GM18511 (cell line): Measurements from ENCODE around the gene PTPRN2.

Experiments
- ATAC-seq: cut with Tn5 transposase; IDR thresholded peaks from one replicate; pipeline ENCODE4 v1.9.1; 2021; ENCODE audit warnings: mild to moderate bottlenecking, moderate library complexity; ENCODE audit not compliant: unreplicated experiment

PTPRN2 gene

DNA sequence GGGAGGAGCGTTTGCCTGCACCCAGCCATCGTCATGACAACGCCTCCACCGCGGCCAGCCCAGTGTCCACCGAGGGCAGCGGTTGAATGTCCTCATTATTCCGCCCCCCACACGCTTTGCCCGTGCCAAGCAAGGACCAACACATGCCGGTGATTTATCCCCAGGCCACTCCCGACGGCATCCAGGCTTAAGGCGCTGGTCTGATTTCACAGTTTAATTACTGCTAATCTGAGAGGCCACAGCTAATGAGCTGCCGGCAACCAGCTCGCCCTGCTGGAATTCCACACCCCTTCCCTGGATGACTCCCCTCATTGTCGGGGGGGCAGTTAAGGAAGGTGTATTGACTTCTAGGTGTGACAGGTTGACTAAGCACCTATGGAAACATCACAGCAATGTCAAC is 818.5 kb downstream of the PTPRN2 start:
- no peak for ATAC-seq

DNA sequence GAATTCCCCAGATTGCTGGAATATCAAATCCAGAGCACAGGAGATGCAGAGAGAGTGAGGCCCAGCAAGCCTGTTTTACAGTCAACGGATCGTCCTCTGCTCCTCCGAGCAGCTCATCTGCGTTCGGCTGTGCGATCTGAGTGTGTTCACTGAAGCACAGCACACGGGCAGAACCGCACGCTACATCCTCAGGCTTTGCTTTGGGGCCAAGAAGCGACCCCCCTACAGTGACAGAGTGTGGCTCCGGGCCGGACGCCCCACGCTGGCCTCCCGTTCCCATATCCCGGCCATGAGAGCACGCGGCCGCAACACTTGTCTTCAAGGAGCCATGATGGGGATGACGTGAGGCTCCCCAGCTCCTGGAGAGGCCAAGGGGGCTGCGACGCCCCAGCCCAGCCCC is 819.4 kb downstream of the PTPRN2 start:
- ATAC-seq = no peak

DNA sequence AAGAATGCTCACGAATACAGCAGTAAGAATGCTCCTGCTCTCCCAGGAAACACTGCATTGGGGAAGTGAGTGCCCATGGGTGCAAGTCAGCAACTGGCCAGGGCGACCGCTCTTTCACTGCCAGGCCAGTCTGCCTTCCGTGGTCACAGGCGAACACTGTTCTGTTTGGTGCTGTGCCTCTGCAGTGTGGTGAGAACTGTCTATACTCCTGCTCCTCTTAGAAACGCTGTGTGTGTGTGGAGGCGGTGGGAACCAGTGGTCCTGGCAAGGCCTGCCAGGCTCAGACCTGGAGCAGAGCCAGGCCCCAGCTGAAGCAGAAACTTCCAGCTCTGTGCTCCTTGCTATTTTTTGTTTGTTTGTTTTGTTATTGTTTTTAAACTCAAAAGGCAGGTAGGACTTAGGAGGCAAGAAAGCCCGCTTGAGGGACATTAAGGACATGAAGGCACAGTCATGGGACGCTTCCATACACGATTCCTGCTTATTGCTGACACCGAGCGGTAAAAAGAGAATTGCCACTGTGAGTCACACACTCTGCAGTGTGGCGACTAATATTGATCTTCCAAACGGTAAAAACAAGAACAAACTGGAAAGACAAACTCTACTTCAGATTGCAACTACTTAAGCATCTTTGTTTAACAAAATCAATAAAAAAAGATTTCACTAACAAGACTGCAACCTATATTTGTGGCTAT is 820.0 kb downstream of the PTPRN2 start:
- ATAC-seq = no peak

DNA sequence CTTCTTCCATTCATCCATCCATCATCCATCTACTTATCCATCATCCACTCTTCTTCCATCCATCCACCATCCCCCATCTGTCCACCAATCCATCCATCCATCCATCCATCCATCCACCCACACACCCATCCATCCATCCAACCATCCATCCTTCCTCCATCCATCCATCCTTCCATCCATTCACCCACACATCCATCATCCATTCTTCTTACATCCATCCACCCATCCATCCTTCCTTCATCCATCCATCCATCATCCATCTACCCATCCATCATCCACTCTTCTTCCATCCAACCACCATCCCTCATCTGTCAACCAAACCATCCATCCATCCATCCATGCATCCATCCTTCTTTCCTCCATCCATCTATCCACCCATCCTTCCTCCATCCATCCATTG is 821.5 kb downstream of the PTPRN2 start:
- no peak for ATAC-seq

DNA sequence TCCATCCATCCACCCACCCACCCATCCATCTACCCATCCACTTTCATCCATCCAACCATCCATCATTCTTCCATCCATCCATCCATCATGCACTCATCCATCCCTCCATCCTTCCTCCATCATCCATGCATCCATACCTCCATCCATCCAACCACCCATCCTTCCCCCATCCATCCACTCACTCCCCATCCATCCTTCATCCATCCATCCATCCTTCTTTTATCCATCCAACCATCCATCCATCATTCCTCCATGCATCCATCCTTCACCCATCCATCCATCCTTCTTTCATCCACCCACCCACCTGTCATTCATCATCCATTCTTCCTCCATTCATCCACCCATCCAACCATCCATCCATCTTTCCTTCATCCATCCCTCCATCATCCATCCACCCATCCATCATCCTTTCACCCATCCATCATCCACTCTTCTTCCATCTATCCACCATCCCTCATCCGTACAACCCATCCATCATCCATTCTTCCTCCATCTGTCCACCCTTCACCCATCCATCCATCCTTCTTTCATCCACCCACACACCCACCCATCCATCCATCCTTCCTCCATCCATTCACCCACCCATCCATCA is 822.6 kb downstream of the PTPRN2 start:
- ATAC-seq = no peak

DNA sequence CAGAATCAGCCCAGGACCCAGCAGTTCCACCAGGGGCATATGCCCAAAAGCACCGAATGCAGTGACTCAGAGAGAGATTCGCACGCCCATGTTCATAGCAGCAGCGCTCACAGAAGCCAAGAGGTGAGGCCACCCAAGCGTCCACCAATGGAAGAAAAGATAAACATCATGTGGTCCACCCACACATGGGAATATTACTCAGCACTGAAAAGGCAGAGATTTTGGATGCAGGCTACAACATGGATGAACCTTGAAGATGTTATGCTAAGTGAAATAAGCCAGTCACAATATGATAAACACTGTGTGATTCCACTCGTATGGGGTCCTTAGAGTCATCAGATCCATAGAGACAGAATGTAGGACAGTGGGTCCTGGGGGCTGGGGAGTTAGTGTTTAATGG is 823.4 kb downstream of the PTPRN2 start:
- no peak for ATAC-seq

DNA sequence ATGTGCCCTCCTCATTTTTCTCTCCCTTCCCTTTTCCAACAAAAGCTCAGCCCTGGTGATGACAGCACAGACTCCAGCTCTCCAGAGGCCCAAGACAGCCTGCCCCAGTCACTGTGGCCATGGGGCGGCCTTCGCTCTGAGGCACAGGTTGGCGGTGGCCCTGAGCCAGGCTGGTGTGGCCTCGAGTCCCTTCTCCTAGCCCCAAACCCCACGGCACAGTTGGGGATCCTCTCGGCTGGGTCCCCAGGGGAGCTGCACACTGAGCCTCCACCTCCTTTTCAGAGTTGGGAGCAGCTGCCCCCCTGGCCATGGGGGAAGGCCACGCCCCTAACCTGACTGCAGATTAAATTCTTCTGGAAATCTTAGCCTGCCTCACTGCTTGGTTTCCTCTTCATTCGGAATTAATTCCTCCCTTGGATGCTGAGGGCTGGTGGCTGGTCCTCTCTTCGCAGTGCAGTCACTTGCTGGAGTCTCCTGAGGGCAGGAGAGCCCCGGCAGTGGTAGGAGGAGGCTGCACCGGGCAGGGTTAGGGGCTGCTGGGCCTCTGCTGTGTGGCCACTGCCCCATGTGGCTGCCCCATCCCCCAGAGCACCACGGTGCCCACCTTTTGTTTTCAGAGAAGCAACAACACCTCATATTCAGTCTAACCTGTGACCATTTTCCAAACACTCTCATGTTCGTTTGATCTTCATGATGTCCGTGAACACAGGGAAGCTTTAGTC is 824.2 kb downstream of the PTPRN2 start:
- ATAC-seq = no peak

DNA sequence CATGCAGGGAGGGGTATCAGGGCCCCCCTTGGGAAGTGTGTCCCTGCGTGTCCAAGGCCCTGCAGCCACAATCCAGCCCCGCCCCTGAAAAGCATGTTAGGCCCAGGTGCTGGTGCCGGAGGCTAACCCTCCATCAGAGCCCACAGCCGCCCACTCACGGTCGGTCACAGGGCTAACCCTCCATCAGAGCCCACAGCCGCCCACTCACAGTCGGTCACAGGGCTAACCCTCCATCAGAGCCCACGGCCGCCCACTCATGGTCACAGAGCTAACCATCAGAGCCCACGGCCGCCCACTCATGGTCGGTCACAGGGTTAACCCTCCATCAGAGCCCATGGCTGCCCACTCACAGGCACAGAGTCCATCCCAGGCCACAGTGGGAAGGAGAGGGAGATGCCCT is 824.8 kb downstream of the PTPRN2 start:
- no peak for ATAC-seq

DNA sequence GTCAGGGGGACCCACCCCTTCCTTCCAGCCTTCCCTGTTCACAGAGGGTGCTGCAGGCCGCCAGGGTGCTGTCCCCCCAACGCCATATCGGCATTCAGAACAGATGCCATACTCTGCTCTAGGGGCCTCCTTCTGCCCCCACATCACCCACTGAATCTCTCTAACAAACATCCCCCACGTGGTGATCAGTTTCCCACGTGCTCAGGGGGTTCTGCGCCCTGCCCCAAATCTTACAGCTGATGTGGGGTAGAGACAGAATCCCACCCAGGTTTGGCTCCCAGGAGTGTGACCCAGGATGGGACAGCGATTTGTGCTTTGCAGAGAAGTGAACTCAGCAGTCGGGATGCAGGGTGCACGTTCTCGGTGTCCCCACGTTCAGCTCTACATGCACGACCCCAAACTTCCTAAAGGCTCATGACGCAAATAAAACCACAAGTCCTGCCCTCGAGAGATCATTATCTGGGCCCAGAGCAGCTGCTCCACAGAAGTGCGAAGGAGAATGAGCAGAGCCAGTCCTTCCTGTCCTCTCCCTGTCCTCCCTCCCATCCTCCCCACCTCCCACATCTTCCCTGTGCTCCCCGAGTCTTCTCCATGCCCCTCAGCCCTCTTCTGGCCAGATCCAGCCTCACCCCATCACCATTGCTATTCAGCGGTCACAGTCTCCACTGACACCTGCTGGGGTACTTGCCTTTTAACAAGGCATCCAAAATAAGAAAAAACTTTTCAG is 827.5 kb downstream of the PTPRN2 start:
- no peak for ATAC-seq

DNA sequence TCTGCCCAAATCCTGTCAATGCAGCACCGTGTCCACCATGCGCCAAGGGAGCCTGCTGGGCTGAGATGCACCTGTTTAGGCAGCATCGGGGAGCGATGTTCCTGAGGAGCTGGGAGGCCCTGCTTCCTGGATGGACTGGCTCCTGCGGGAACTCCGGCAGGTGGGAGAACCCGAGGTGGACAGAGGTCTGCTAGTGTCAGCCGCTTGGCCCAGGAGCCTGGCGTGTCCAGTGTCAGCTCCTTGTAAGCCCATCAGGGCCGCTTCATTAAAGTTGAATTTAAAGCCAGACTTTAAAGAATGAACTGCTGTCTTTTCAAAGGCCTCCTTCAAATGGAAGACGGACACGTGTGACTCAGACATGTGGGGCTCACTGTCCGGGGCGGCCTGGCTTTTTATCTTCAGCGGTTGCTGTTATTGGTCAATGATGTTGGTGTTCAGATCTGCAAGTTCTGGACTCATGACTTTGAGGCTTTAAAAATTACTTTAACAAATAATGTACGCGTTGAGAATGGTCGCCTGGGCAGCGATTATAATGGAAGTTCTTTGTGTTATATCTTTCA is 828.3 kb downstream of the PTPRN2 start:
- no peak for ATAC-seq

DNA sequence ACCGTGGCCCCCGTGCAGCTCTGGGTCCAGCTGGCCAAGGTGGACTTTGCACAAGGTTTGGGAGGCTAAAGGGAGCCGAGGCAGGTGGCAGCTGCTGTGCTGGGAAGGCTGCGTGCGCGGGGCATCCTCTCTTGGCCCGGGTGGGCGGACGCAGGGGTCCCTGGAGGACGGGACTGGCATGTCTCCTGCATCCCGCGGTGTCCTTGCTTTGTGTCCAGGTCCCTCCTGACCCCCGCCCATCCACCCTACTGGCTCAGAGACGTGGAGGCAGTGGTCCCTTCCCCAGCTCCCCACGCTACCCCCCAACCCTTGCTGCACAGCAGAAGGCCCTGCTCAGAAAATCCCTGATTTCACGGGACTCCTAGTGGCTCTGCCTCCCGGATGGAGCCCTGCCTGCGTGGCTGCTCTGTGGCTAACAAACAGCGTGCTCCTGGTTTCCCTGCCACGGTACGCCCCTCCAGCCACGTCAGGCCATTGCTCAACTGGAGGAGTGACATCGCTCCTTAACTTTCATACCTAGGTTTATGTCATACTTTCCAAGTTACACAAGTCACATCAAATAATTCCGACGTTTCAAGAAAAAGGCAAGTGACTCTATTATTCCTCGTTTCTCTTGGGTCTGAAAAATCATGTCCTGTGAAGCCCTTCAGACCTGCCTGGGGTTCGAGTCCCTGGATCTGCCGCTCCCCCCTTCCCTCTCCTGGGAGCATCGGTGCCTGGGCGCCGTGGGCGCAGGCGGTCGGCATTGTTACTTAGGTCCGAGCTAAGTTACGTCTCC is 829.0 kb downstream of the PTPRN2 start:
- ATAC-seq = no peak

DNA sequence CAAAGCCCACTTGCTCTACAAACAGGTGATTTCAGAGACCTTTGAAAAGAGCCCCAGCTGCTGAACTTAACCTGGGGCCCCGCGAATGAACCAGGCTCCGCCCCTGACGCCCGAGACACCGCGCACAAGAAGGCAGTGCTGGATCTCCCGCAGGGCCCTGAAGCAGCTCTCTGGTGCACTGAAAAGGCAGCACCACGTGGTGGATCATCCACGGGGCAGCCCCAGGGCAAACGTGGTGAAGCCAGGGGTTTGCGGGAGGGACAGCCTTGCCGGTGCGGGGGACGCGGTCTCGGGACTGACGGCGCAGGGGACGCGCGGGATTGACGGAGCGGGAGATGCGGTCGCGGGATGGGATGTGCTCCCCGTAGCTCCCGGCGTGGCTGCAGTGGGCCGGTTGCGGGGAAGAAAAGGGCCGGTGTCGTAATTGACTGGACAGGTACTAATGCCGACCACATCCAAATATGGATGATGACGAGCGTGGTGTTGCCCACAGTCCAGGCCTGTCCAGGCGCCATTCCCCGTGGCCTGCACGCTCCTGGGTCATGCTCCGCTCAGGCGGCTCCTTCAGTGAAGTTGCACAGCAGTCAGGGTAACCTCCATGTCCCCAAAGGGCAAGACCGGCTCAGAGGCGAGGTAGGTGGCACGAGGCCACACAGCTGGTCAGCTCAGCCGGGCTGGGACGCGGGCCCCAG is 829.7 kb downstream of the PTPRN2 start:
- no peak for ATAC-seq

DNA sequence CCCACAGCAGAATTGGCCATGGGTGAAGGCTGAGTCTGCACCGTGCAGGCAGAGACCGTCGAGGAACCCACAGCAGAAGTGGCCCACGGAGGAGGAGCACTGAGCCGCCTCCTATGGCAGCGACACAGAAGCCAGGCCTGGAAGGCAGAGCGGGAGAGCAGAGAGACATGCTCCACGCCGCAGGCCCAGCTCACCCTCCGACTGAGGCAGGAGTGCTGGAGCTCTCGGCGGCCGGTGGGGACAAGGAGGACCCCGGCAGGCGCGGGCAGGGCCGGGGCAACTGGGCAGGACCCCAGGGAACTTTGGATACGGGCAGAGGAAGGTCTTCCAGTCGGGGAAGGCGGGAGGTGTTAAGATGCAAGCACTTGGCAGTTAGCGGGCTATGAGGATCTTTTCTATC is 830.4 kb downstream of the PTPRN2 start:
- ATAC-seq = no peak

DNA sequence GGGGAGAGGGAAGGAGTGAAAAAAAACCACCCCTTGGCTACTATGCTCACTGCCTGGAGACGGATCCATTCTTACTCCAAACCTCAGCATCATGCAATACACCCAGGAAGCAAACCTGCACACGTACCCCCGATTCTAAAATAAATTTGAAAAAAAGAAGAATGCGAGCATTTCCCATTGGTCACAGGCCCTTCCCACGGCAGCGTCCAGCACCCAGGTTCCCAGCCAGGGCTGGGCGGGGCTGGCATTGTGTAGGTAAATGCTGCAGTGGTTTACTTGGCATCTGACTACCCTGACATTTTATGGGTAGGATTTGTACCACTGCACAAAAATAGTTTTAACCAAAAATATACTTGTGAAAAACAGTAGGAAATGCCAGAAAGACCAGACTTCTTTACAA is 831.9 kb downstream of the PTPRN2 start:
- ATAC-seq = no peak

DNA sequence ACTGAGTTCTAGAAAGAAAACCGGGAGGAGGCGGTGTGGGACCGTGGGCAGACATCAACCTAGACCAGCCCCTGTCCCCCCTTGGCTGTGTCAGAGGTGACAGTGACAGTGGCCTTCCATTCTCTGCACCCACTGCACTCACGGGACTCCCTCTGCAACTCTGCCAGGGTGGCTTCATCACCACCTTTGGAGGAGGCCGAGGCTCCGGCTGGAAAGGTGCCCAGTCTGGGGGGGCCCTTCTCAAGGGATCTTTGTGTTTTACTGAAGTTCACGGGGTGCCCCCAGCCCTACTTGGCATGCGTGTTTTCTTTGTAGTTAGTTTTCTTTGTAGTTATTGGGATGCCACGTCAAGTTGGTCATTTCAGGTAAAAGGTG is 833.2 kb downstream of the PTPRN2 start:
- ATAC-seq = no peak

DNA sequence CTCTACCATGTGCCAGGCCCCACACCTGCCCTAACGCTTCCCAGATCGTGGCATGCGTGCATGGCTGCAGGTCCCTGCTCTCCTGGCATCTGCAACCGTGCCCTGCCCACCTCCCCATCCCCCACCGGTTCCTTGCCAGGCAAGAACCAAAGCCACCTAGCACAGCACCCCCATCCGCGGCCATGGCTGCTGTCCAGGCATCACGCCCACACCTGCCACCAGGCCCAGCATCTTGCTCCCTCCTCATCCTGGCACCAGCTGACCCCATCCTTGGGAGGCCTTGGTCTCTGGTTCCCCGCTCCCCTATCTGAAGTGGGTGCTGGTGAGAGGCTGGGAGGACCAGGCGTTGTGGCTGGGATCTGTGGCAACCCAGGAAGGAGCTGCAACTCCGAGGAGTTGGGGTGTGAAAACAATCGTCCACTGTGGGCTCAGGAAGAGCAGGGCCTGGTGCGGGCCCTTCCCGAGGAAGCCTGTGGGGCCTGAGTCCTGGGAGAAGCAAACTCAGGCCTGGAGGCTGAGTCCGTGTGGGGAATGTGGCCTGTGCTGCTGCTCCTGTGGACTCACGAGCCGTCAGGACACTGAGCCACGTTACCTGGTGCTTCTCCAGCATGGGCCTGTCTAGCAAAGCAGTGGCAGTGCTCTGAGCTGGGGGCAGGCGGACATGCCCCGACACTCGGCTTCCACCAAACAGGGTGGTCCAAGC is 833.8 kb downstream of the PTPRN2 start:
- ATAC-seq = no peak

DNA sequence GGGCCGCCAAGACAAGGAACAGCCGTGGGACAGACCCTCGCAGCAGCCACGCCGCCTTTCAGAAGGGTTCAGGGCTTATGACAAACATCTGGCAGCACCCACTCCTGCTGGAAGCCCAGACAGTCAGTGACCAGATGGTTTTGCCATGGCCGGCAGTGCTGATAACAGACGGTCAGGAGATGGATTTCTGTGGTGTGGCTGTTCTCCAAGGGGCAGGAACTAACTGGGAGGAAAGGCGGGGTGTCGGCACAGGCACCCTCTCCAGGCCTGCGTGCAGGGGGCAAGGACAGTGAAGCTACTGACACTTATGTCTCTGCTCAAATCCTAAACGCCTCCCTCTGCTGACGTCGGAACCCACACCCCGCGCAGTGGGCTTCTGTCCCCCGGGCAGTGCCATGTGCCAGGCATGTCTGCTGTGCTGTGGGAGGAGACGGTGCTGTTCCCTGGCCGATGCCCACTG is 834.8 kb downstream of the PTPRN2 start:
- no peak for ATAC-seq

DNA sequence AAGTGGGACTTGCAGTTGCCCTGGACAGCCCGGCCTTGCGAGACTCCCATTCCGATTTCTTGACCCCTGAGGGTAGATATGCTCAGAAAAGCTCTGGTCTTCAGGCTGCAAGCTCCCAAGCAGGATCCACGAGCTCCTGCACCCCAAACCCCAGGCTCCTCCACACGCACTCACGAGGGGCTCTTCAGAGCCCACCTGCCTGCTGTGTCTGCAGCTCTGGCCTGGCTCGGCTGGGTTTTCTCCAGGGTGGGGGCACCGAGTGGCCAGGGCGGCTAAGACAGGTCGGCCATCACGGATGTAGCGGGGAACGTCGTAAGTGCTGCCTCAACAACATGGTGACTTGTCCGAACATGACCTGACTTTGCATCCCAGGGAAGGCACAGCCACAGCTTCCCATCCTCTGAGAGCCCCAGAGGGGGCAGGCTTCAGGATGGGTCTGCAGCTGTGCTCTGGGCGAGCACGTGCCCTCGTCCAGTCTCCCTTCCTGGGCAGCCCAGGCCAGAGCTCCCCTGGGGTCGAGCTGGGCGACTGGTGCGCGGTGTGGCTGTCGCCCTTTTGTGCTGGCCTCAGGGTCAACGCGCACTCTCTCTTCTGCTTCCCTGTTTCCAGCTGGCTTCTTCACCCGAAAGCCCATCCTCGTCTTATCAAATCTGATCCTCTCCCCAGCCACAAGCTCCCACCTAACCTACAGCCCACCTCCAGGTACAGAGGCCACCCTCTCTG is 835.5 kb downstream of the PTPRN2 start:
- ATAC-seq = no peak

DNA sequence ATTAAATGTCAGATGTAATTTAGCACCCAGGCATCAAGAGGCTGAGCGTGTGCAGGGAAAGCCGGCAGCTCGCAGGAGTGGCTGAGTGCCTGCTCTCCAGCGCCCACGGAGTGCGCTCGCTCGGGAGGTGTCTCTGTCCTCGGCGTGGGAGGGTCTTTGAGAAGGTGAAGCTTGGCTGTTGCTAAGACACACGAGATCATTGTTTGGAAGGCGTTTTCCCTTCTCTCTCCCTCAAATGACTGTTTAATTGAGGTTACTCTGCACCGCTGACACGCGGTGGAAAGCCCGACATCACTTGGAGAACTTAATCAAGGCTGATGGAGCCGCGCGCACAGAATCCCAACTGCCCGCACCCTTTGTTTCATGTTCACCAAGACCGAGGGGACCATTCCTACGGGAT is 836.2 kb downstream of the PTPRN2 start:
- no peak for ATAC-seq
